Smooth muscle cell (in vitro differentiated cells): Measurements from ENCODE around the gene ELMOD1. TPM values are rescaled to one million over a fixed set of nuclear protein-coding genes. Genes with fewer than 3 reads are reported as not detected.

Experiments
- DNase-seq: peaks from one replicate; lab custom pipeline; 2025; ENCODE audit not compliant: unreplicated experiment; lab: John Stamatoyannopoulos, UW
- H2AFZ ChIP-seq: fragments of 200-600 bp; sonication (generic); 2 replicates; pipeline ENCODE4 v1.6.0; 2016; ENCODE audit warnings: antibody characterized with exemption, low read depth, mild to moderate bottlenecking
- H3F3A ChIP-seq: fragments of 200-600 bp; sonication (generic); 2 replicates; pipeline ENCODE4 v1.6.0; 2017; ENCODE audit warnings: antibody characterized with exemption, low read depth
- H3K27ac ChIP-seq: fragments of 200-600 bp; sonication (generic); 2 replicates; pipeline ENCODE4 v1.5.1; 2016; ENCODE audit warnings: low read depth, mild to moderate bottlenecking
- H3K27me3 ChIP-seq: fragments of 200-600 bp; sonication (generic); 2 replicates; pipeline ENCODE4 v1.6.1; 2016; ENCODE audit warnings: low read depth, mild to moderate bottlenecking
- H3K36me3 ChIP-seq: fragments of 200-600 bp; sonication (generic); 2 replicates; pipeline ENCODE4 v1.5.1; 2016; ENCODE audit warnings: low read depth
- H3K4me1 ChIP-seq: fragments of 200-600 bp; sonication (generic); 2 replicates; pipeline ENCODE4 v1.5.1; 2016; ENCODE audit warnings: low read depth
- H3K4me2 ChIP-seq: fragments of 200-600 bp; sonication (generic); 2 replicates; pipeline ENCODE4 v1.6.0; 2016; ENCODE audit warnings: mild to moderate bottlenecking
- H3K4me3 ChIP-seq: fragments of 200-600 bp; sonication (generic); 2 replicates; pipeline ENCODE4 v1.5.1; 2016; ENCODE audit warnings: mild to moderate bottlenecking
- H3K79me2 ChIP-seq: fragments of 200-600 bp; sonication (generic); 2 replicates; pipeline ENCODE4 v1.6.0; 2016; ENCODE audit warnings: low read depth, mild to moderate bottlenecking
- H3K9ac ChIP-seq: fragments of 200-600 bp; sonication (generic); 2 replicates; pipeline ENCODE4 v1.6.0; 2016; ENCODE audit warnings: low read depth
- H3K9me3 ChIP-seq: fragments of 200-600 bp; sonication (generic); replicated peaks from 2 replicates; pipeline ENCODE4 v1.5.1; 2016; ENCODE audit warnings: low read depth
- H4K20me1 ChIP-seq: fragments of 200-600 bp; sonication (generic); 2 replicates; pipeline ENCODE4 v1.6.0; 2016; ENCODE audit warnings: low read depth
- CTCF ChIP-seq: fragments of 200-600 bp; sonication (generic); IDR thresholded peaks from 2 replicates; pipeline ENCODE4 v1.5.1; 2017; ENCODE audit warnings: borderline replicate concordance, mild to moderate bottlenecking, antibody characterized with exemption; ENCODE audit not compliant: insufficient read depth, poor library complexity, severe bottlenecking
- WGBS: methylation state at CpG from one replicate; pipeline ENCODE4 v1.1.7; 2016; ENCODE audit warnings: low lambda C conversion rate; 5-methylcytosine and 5-hydroxymethylcytosine counted together
- polyA plus RNA-seq: library from polyadenylated mRNA; unstranded; fragments of >200 nt; fragmentation: Nextera tagmentation; extraction: Ambion mirVana; gene quantifications from 2 replicates; pipeline ENCODE4 v1.2.1, GENCODE V29; 2016
- total RNA-seq: library from RNA; depleted of rRNA; stranded (reverse); fragments of >200 nt; gene quantifications from 2 replicates; pipeline ENCODE4 v1.2.3, GENCODE V29; 2014

ELMOD1 gene
- total and polyA plus RNA-seq, 2 experiments from 2014 or later, result 0.24 to 0.94 TPM

GRCh38 chr11:107594736-107595135 lies 3.8 kb downstream of the ELMOD1 start:
- Histone ChIP-seq H3F3A (no peaks in the 10 kb centered on the region), H3K4me3 (no peak overlapping the region), H3K36me3 (no peaks in the 10 kb centered on the region), H3K4me2 (no peak overlapping the region), H3K27ac (no peak overlapping the region), H3K4me1 (peaks cover 7% of the 10 kb centered on the region), H3K27me3 (peaks cover 72% of the 10 kb centered on the region), H3K79me2 (no peaks in the 10 kb centered on the region), H3K9me3 (no peaks in the 10 kb centered on the region), H4K20me1 (no peaks in the 10 kb centered on the region), H2AFZ (no peak overlapping the region), H3K9ac (no peak overlapping the region)
- 59% methylated on average over 2 of the region's 2 CpGs for WGBS
- DNase-seq, result no peak
- no peak for TF ChIP-seq CTCF

- no peaks in the 10 kb centered on the region for H3F3A ChIP-seq
- no peak overlapping the region for H3K9ac ChIP-seq
- no peaks in the 10 kb centered on the region for H3K36me3 ChIP-seq
- H3K4me2 ChIP-seq, result no peak overlapping the region
- H3K9me3 ChIP-seq, result no peaks in the 10 kb centered on the region
- no peaks in the 10 kb centered on the region for H3K4me1 ChIP-seq
- no peaks in the 10 kb centered on the region for H3K79me2 ChIP-seq
- H3K4me3 ChIP-seq, result no peak overlapping the region
- WGBS, result 55% methylated on average over 6 of the region's 6 CpGs
- H3K27ac ChIP-seq, result no peak overlapping the region
- peaks cover 53% of the 10 kb centered on the region for H3K27me3 ChIP-seq
- peak; percentile 29 for TF ChIP-seq CTCF
- DNase-seq, result no peak
- H2AFZ ChIP-seq, result no peak overlapping the region
- no peaks in the 10 kb centered on the region for H4K20me1 ChIP-seq
Measured at GRCh38 chr11:107598225-107599139, 7.5 kb downstream of the ELMOD1 start.

- no peak for DNase-seq
- 82% methylated on average over 9 of the region's 9 CpGs for WGBS
- H4K20me1 ChIP-seq, result no peaks in the 10 kb centered on the region
- no peaks in the 10 kb centered on the region for H3F3A ChIP-seq
- H3K4me3 ChIP-seq, result no peak overlapping the region
- peaks cover 5% of the 10 kb centered on the region for H3K4me1 ChIP-seq
- H3K9ac ChIP-seq, result no peak overlapping the region
- H3K79me2 ChIP-seq, result no peaks in the 10 kb centered on the region
- no peaks in the 10 kb centered on the region for H3K36me3 ChIP-seq
- H2AFZ ChIP-seq, result no peak overlapping the region
- H3K27ac ChIP-seq, result no peak overlapping the region
- no peaks in the 10 kb centered on the region for H3K9me3 ChIP-seq
- no peak for TF ChIP-seq CTCF
- H3K4me2 ChIP-seq, result no peak overlapping the region
- peaks cover 24% of the 10 kb centered on the region for H3K27me3 ChIP-seq
Measured at GRCh38 chr11:107605061-107606006, 14.4 kb downstream of the ELMOD1 start.
